Measurements from ENCODE around the gene GRIK4.

Gene GRIK4

DNA sequence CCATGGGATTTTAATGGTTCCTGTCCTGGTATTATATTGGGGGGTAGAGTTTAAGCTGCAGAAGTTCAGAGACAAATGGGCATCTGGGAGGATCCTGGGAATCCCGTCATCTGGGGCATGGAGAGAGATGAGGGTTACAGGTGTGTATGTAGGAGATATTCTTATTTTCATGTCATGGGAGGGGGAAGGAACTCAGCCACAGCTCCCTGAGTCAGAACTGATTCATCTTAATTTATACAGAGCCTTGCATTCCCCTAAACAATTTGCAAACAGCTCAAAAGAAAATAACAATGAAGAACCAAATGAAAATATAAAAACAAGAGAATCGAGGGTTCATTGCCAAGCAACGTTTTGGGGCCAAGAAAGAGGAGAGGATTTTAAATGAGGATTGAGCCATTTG, 356.4 kb downstream of the GRIK4 start:
- Histone ChIP-seq H3K27me3 (ENCODE audit: insufficient read depth, low read length) (no peaks in the 10 kb centered on the region), H3K79me2 (ENCODE audit: insufficient read depth, low read length) (no peaks in the 10 kb centered on the region), H3K4me2 (ENCODE audit: low read length) (no peak overlapping the region), H3K4me1 (ENCODE audit: insufficient read depth, low read length, severe bottlenecking) (no peaks in the 10 kb centered on the region), H3K9ac (ENCODE audit: low read length) (no peak overlapping the region), H3K36me3 (ENCODE audit: insufficient read depth, low read length) (no peaks in the 10 kb centered on the region), H3K9me3 (ENCODE audit: low read length) (no peaks in the 10 kb centered on the region), H2AFZ (ENCODE audit: low read length) (no peak overlapping the region), H3K4me3 (ENCODE audit: low read depth, low read length, poor library complexity, severe bottlenecking) (no peak overlapping the region), H3K9me2 (ENCODE audit: low read depth, low read length) (no peaks in the 10 kb centered on the region), H3F3A (ENCODE audit: insufficient read depth, low read length) (no peaks in the 10 kb centered on the region), H4K20me1 (ENCODE audit: insufficient read depth, low read length) (no peaks in the 10 kb centered on the region), H3K27ac (ENCODE audit: low read depth, low read length, poor library complexity, severe bottlenecking) (no peak overlapping the region)
- TF ChIP-seq, protein P1, sequence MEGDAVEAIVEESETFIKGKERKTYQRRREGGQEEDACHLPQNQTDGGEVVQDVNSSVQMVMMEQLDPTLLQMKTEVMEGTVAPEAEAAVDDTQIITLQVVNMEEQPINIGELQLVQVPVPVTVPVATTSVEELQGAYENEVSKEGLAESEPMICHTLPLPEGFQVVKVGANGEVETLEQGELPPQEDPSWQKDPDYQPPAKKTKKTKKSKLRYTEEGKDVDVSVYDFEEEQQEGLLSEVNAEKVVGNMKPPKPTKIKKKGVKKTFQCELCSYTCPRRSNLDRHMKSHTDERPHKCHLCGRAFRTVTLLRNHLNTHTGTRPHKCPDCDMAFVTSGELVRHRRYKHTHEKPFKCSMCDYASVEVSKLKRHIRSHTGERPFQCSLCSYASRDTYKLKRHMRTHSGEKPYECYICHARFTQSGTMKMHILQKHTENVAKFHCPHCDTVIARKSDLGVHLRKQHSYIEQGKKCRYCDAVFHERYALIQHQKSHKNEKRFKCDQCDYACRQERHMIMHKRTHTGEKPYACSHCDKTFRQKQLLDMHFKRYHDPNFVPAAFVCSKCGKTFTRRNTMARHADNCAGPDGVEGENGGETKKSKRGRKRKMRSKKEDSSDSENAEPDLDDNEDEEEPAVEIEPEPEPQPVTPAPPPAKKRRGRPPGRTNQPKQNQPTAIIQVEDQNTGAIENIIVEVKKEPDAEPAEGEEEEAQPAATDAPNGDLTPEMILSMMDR (IDR thresholded peaks at IDR 0.05; ENCODE audit: low read length) = no peak
- TF ChIP-seq EZH2 (IDR thresholded peaks at IDR 0.05; ENCODE audit: borderline replicate concordance, low read length) = no peak

DNA sequence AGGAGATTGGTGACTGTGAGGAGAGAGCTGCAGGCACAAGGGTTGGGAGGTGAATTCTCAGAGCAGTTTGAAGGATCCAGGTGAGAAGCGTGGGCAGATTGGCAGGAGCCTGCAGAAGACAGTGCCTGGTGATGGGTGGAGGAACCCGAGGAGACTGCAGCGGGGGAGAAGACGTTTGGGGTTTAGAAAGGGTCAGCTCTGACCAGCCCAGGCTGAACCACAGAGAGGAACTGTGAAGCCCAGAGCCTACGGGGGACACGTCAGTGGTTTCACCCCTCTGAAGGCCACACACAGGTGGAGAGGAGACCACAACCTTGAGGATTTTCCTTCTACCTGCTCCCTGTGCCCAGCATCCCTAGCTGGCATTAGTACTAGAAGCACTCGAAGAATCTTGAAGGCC, 357.5 kb downstream of the GRIK4 start:
- Histone ChIP-seq H3K4me1 (ENCODE audit: insufficient read depth, low read length, severe bottlenecking) (no peaks in the 10 kb centered on the region), H3K9me3 (ENCODE audit: low read length) (no peaks in the 10 kb centered on the region), H3F3A (ENCODE audit: insufficient read depth, low read length) (no peaks in the 10 kb centered on the region), H3K27ac (ENCODE audit: low read depth, low read length, poor library complexity, severe bottlenecking) (no peak overlapping the region), H4K20me1 (ENCODE audit: insufficient read depth, low read length) (no peaks in the 10 kb centered on the region), H2AFZ (ENCODE audit: low read length) (no peak overlapping the region), H3K36me3 (ENCODE audit: insufficient read depth, low read length) (no peaks in the 10 kb centered on the region), H3K9me2 (ENCODE audit: low read depth, low read length) (no peaks in the 10 kb centered on the region), H3K4me3 (ENCODE audit: low read depth, low read length, poor library complexity, severe bottlenecking) (no peak overlapping the region), H3K9ac (ENCODE audit: low read length) (no peak overlapping the region), H3K27me3 (ENCODE audit: insufficient read depth, low read length) (no peaks in the 10 kb centered on the region), H3K79me2 (ENCODE audit: insufficient read depth, low read length) (no peaks in the 10 kb centered on the region), H3K4me2 (ENCODE audit: low read length) (no peak overlapping the region)
- TF ChIP-seq, protein P1 (IDR thresholded peaks at IDR 0.05; ENCODE audit: low read length) = no peak
- no peak for TF ChIP-seq EZH2 (IDR thresholded peaks at IDR 0.05; ENCODE audit: borderline replicate concordance, low read length)

DNA sequence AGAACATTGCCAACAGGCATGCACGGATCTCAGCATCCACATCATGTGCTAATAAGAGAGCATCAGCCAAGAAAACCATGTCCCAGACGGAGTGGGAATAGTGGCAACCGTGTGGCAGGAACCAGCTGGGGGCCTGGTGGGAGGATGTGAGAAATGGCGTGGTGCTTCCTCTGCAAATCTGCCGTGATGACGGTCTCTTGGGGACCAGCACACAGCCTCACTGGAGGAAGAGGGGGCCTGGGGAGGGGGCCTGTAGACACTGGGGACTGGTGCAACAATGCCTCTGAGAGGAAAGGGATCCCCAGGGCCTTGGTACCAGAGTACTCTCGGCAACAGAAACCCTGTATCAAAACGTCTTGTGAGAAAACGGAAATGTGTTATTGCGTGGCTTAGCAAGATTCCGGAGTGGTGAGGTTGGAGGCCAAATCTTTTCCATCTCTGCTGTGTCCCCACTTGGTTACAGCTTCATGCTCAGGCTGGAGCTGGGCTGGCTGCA, 358.0 kb downstream of the GRIK4 start:
- no peaks in the 10 kb centered on the region for H3K36me3 ChIP-seq (ENCODE audit: insufficient read depth, low read length)
- H3K27me3 ChIP-seq (ENCODE audit: insufficient read depth, low read length) = no peaks in the 10 kb centered on the region
- no peaks in the 10 kb centered on the region for H3K9me2 ChIP-seq (ENCODE audit: low read depth, low read length)
- H3K9me3 ChIP-seq (ENCODE audit: low read length) = no peaks in the 10 kb centered on the region
- TF ChIP-seq, protein P1 (IDR thresholded peaks at IDR 0.05; ENCODE audit: low read length) = no peak
- TF ChIP-seq EZH2 (IDR thresholded peaks at IDR 0.05; ENCODE audit: borderline replicate concordance, low read length) = no peak
- H3F3A ChIP-seq (ENCODE audit: insufficient read depth, low read length) = no peaks in the 10 kb centered on the region
- H3K79me2 ChIP-seq (ENCODE audit: insufficient read depth, low read length) = no peaks in the 10 kb centered on the region
- no peak overlapping the region for H2AFZ ChIP-seq (ENCODE audit: low read length)
- no peaks in the 10 kb centered on the region for H3K4me1 ChIP-seq (ENCODE audit: insufficient read depth, low read length, severe bottlenecking)
- H3K9ac ChIP-seq (ENCODE audit: low read length) = no peak overlapping the region
- no peak overlapping the region for H3K4me3 ChIP-seq (ENCODE audit: low read depth, low read length, poor library complexity, severe bottlenecking)
- no peak overlapping the region for H3K27ac ChIP-seq (ENCODE audit: low read depth, low read length, poor library complexity, severe bottlenecking)
- no peaks in the 10 kb centered on the region for H4K20me1 ChIP-seq (ENCODE audit: insufficient read depth, low read length)
- no peak overlapping the region for H3K4me2 ChIP-seq (ENCODE audit: low read length)

All from OCI-LY1 (cell line).